Vagina (tissue), 2 donors: Measurements from ENCODE around the gene HSFX3. TPM values are rescaled to one million over a fixed set of nuclear protein-coding genes. Genes with fewer than 3 reads are reported as not detected.
A peak's percentile ranks its signal among the peaks of the same experiment; 100 is the strongest.
"Not testable (repeated sequence)": the region's sequence is repeated elsewhere in the genome, so short reads cannot be mapped to it uniquely, and the experiment has no call there.

Source experiments
- DNase-seq, 2 donors: peaks; one replicate each; pipeline ENCODE4 v3.0.0-alpha.2; 2017; ENCODE audit errors: extremely low spot score in 2 of 2
- H3K27ac ChIP-seq: fragments of 200-600 bp; sonication (generic); one replicate; pipeline ENCODE4 v1.5.1; 2019
- H3K27me3 ChIP-seq: fragments of 200-600 bp; sonication (generic); one replicate; pipeline ENCODE4 v1.5.1; 2019
- H3K36me3 ChIP-seq, 2 donors: fragments of 200-600 bp; sonication (generic); one replicate each; pipeline ENCODE4 v1.5.1; 2017 to 2019
- H3K4me1 ChIP-seq: fragments of 200-600 bp; sonication (generic); one replicate; pipeline ENCODE4 v1.5.1; 2019
- H3K4me3 ChIP-seq, 2 donors: fragments of 200-600 bp; sonication (generic); 1 replicate in 1 of 2; 2 replicates in 1 of 2; pipeline ENCODE4 v1.5.1; 2016 to 2019
- H3K9me3 ChIP-seq: fragments of 200-600 bp; sonication (generic); one replicate; pipeline ENCODE4 v1.5.1; 2019
- CTCF ChIP-seq, 3 experiments: fragments of 450-650 bp in 2 of 3; fragments of 200-600 bp in 1 of 3; sonication (generic) in 1 of 3; IDR thresholded peaks; one replicate each; pipeline ENCODE4 v1.5.1; 2017 to 2019; ENCODE audit warnings: antibody characterized with exemption in 3 of 3, mild to moderate bottlenecking in 2 of 3, moderate library complexity in 2 of 3
- POLR2A ChIP-seq, 2 donors: fragments of 450-650 bp; IDR thresholded peaks; one replicate each; pipeline ENCODE4 v1.6.1; 2017; ENCODE audit warnings: antibody characterized with exemption in 2 of 2, mild to moderate bottlenecking in 2 of 2, moderate library complexity in 2 of 2
- POLR2AphosphoS5 ChIP-seq, 2 donors: sonication (generic); formaldehyde crosslinking; IDR thresholded peaks; one replicate each; pipeline ENCODE4 v1.9.0; 2017; ENCODE audit warnings: antibody characterized with exemption in 2 of 2, mild to moderate bottlenecking in 2 of 2, low read depth in 1 of 2; ENCODE audit not compliant: insufficient read depth in 1 of 2
- intact Hi-C: fragments of 100-400 bp; cut with DNase I; formaldehyde crosslinking; loops from one replicate; pipeline ENCODE4 v1.15.1; 2023
- total RNA-seq: library from RNA; depleted of rRNA; stranded (reverse); fragments of >200 nt; gene quantifications from one replicate; pipeline ENCODE4 v1.2.3, GENCODE V29; 2016

HSFX3 gene
- total RNA-seq, 1 donor from 2014 or later: not detected

DNA sequence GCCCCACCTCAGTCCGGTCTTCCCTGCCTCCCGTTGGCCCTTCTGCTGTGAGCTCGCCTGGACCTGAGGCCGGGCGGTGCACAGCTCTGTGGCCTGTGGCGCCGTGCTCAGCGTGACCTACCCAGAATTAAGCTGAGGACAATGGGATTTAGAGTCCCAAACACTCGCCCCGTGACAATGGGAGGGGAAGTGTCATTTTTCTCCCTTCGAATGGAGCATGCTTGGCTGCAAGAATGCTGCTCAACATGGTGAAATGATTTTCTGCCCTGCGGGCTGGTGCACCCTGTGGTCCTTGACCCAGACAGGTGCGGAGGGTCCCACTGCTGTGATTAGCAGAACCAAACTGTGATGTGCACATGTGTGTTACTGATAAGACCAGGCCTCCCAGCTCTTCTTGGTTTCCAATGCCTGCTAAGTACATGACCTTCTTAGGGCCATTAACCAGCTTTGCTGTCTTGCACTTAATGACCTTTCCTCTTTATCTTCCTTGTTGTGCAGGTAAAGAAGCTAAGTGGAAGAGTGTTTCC, 8.1 kb downstream of the HSFX3 start:
- Histone ChIP-seq H3K4me3 (peak overlapping the region; percentile 52 to 67), H3K4me1 (peaks cover 9% of the 10 kb centered on the region), H3K27ac (peak overlapping the region; percentile 82), H3K27me3 (no peaks in the 10 kb centered on the region), H3K9me3 (no peaks in the 10 kb centered on the region), H3K36me3 (no peaks in the 10 kb centered on the region)
- TF ChIP-seq POLR2AphosphoS5 (IDR thresholded peaks at IDR 0.05; ENCODE audit: insufficient read depth in 1 of 2, low read depth in 1 of 2): no peak
- TF ChIP-seq POLR2A (IDR thresholded peaks at IDR 0.05): no peak
- no peak for TF ChIP-seq CTCF (IDR thresholded peaks at IDR 0.05)
- intact Hi-C loops: no loop called here
- DNase-seq: peak in 1 of 2 donors; percentile 88

GRCh38 chrX:149540621-149541520, 8.9 kb downstream of the HSFX3 start, which contains the start of gene EOLA1:
Gene EOLA1 (plus strand): TSS chrX:149541012. CDS start chrX:149545631, 4,619 bp downstream.
- Histone ChIP-seq H3K27me3 (no peaks in the 10 kb centered on the region), H3K4me3 (peak within 1 kb of the TSS; percentile 52 to 67), H3K9me3 (no peaks in the 10 kb centered on the region), H3K27ac (peak within 1 kb of the TSS; percentile 82), H3K36me3 (peaks cover 0 to 3% of the 10 kb centered on the region in 2 donors), H3K4me1 (peaks cover 9% of the 10 kb centered on the region)
- TF ChIP-seq POLR2A (IDR thresholded peaks at IDR 0.05) (no peak), CTCF (IDR thresholded peaks at IDR 0.05) (no peak), POLR2AphosphoS5 (IDR thresholded peaks at IDR 0.05; ENCODE audit: insufficient read depth in 1 of 2, low read depth in 1 of 2) (peak; percentile 33 to 77)
- intact Hi-C loops: no loop called here
- peak; percentile 93 to 96 for DNase-seq

- intact Hi-C loops: no loop called here
Observed at GRCh38 chrX:149540131-149540620, 9.5 kb downstream of the HSFX3 start.

DNA sequence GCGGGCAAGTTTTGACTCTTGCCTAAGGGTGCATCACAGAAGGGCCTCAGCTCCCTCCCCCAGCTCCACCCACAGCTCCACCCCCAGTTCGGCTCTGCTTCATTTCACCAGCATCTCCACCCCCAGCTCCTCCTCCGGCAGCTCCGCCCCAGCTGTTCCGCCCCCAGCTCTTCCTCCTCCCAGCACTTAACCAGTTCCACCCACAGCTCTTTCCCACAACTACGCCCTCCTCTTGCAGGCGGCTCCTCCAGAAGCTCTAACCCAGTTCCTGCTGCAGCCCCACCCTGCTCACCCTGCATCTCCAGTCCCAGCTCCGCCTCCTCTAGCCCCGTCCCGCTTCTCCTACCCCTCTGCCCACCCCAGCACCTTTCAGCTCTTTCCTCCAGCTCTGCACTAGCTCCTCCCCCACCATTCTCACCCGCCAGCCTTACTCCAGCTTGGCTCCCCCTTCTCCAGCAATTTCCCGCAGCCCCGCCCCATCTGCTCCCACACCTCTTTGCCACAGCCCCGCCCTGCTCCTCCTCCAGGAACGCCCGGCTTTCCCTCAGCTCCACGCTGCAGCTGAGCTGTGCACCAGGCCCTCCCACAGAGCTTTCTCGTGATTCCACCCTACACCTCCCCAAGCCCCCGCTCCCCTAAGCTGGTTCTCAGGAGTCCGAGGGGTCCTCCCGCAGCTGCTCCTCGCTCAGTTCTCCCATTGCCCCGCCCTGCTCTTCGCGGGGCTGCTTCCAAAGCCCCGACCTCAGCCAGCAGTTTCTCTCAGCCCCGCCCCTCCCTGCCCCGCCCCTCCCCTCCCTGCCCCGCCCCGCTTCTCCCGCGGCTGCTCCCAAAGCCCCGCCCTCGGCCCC, 10.2 kb downstream of the HSFX3 start:
- Histone ChIP-seq H3K4me3 (peak overlapping the region; percentile 44 to 67), H3K27me3 (no peaks in the 10 kb centered on the region), H3K4me1 (peaks cover 9% of the 10 kb centered on the region), H3K27ac (peak overlapping the region; percentile 82), H3K36me3 (peaks cover 0 to 4% of the 10 kb centered on the region in 2 donors), H3K9me3 (no peaks in the 10 kb centered on the region)
- DNase-seq: peak; percentile 89 to 97
- TF ChIP-seq CTCF (IDR thresholded peaks at IDR 0.05) (no peak), POLR2AphosphoS5 (IDR thresholded peaks at IDR 0.05; ENCODE audit: insufficient read depth in 1 of 2, low read depth in 1 of 2) (no peak), POLR2A (IDR thresholded peaks at IDR 0.05) (no peak)
- intact Hi-C loops: no loop called here

More at GRCh38 chrX:149540131-149540620, 9.5 kb downstream of the HSFX3 start:
- Histone ChIP-seq H3K4me3 (peak overlapping the region; percentile 52 to 67), H3K36me3 (peaks cover 0 to 4% of the 10 kb centered on the region in 2 donors), H3K4me1 (peaks cover 9% of the 10 kb centered on the region), H3K27ac (peak overlapping the region; percentile 82), H3K9me3 (no peaks in the 10 kb centered on the region), H3K27me3 (no peaks in the 10 kb centered on the region)
- no peak for DNase-seq
- TF ChIP-seq POLR2AphosphoS5 (IDR thresholded peaks at IDR 0.05; ENCODE audit: insufficient read depth in 1 of 2, low read depth in 1 of 2) (no peak), POLR2A (IDR thresholded peaks at IDR 0.05) (no peak), CTCF (IDR thresholded peaks at IDR 0.05) (no peak)

DNA sequence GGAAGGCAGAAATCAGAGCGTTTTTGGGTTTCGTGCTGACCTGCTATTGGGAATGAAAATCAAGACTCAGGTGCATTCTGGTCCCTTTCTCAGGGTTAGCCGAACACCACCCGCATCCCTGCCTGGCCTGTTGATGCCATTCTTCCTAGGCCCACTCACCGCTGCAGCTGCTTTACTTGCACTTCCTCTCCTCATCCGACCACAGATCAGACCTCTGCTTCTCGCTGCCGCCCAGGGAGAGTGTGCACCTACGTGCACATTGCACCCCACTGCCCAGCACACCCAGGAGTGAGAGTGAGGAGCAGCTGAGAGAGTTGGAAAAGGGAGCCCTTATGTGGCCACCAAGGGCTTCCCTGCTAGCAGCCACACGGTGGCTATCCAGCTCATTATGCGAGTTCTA, 12.2 kb downstream of the HSFX3 start:
- H3K4me1 ChIP-seq, H3K27me3 ChIP-seq, intact Hi-C loops, H3K4me3 ChIP-seq, H3K36me3 ChIP-seq, H3K9me3 ChIP-seq, H3K27ac ChIP-seq: not testable (repeated sequence)
- peak in 1 of 2 donors; percentile 6 for DNase-seq

DNA sequence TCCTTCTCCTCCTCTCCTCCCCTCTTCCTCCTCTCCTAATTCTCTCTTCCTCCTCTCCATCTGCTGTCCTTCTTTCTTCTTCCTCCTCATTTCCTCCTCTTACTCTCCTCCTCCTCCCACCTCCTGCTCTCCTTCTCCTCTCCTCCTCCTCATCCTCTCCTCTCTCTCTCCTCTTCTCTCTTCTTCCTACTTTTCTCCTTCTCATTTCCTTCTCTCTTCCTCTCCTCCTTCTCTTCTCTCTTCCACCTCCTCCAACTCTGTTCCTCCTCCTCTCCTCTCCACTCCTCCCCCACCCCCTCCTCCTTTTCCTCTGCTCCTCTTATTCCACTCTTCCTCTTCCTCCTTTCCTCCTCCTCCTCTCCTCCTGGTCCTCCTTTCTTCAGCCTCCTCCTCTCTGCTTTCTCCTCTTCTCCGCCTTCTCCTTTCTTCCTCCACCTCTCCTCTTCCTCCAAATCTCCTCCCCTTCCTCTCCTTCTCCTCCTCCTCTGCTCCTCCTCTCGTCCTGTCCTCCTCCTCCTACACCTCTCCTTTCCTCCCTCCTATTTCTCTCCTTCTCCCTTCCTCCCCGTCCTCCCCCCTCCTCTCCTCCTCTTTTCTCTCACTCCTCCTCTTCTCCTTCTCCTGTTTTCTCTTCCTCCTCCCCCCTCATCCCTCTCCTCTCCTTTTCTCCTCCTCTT, 14.7 kb downstream of the HSFX3 start:
- H3K4me3 ChIP-seq, H3K27me3 ChIP-seq, H3K4me1 ChIP-seq, H3K36me3 ChIP-seq, H3K9me3 ChIP-seq, H3K27ac ChIP-seq, DNase-seq, intact Hi-C loops: not testable (repeated sequence)

DNA sequence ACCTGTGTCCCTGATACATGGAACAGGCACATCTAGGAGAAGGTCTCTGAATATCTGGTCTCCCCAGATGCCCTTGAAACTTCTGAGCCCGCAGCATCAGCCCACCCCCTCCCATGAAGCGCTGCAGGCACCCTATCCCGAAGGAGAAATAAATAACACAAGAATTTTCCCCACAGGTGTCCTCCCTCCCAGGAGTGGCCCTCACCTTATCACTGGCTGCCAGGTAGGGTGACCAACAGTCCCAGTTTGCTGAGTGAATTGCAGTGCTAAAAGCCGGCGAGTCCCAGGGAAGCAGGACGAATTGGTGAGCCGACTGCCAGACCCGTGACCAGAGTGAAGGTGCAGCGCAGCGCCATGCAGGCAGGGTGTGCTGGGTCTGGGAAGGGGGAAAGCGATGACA, 15.7 kb downstream of the HSFX3 start:
- H3K27me3 ChIP-seq, DNase-seq, H3K4me1 ChIP-seq, H3K36me3 ChIP-seq, intact Hi-C loops, H3K27ac ChIP-seq, H3K9me3 ChIP-seq, H3K4me3 ChIP-seq: not testable (repeated sequence)
